ENCODE results near the gene DPYSL4.
"Not testable (repeated sequence)": the region's sequence is repeated elsewhere in the genome, so short reads cannot be mapped to it uniquely, and the experiment has no call there.

DPYSL4 gene

DNA sequence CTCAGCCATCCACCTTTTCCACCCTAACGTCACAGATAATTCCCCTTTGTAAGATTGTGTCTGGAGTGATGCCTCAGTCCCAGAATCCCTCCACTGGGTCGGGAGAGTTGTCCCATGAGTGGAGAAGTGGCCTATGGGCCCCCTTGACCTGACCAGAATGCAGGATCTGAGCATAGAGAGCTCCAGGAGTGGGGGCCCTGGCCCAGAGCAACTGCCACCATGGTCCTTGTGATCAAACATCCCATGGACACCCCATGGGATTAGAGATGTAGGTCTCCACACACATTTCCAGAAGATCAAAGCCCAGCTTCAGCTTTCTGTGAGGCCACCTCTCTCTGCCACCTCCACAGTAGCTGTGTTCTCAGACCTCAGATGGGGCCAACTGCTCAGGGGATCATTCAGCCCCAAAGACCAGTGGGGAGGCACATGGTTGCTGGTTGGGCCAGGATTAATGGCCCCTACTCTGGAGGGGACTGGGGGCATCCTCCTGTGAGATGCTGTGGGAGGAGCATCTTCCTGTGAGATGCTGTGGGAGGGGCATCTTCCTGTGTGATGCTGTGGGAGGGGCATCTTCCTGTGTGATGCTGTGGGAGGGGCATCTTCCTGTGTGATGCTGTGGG lies 28.5 kb upstream of the DPYSL4 start:
- WGBS (ENCODE audit: extremely low coverage, insufficient coverage, insufficient read length): no CpG with 5 or more reads among the region's 2 CpGs

DNA sequence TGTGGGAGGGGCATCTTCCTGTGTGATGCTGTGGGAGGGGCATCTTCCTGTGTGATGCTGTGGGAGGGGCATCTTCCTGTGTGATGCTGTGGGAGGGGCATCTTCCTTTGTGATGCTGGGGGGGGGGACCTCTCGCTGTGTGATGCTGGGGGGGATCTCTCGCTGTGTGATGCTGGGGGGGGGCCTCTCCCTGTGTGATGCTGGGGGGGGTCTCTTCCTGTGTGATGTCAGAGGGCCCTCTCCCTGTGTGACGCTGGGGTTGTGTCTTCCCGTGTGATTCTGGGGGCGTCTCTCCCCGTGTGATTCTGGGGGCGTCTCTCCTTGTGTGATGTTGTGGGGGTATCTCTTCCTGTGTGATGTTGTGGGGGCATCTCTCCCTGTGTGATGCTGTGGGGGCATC lies 27.9 kb upstream of the DPYSL4 start:
- H3K18ac ChIP-seq (ENCODE audit: low read length): no peak overlapping the region
- H3K4me3 ChIP-seq (ENCODE audit: low read depth, low read length): no peak overlapping the region
- H2BK12ac ChIP-seq (ENCODE audit: low read length): no peak overlapping the region
- no peak overlapping the region for H3K27ac ChIP-seq (ENCODE audit: low read depth, low read length)
- no peak overlapping the region for H2AFZ ChIP-seq (ENCODE audit: insufficient read depth, low read length, poor library complexity)
- H3K79me2 ChIP-seq (ENCODE audit: control insufficient read depth, insufficient read depth, low read length, poor library complexity): no peaks in the 10 kb centered on the region
- no peak overlapping the region for H3K4me2 ChIP-seq (ENCODE audit: low read length)
- H3K9me3 ChIP-seq (ENCODE audit: insufficient read depth, low read depth, low read length): peaks cover 11% of the 10 kb centered on the region
- no peaks in the 10 kb centered on the region for H3K36me3 ChIP-seq (ENCODE audit: control insufficient read depth in 1 of 2, insufficient read depth in 2 of 2, low read length in 2 of 2)
- no peak overlapping the region for H3K4ac ChIP-seq (ENCODE audit: low read depth, low read length)
- H4K12ac ChIP-seq (ENCODE audit: low read depth, low read length): no peak overlapping the region
- no CpG with 5 or more reads among the region's 7 CpGs for WGBS (ENCODE audit: extremely low coverage, insufficient coverage, insufficient read length)
- H2AK5ac ChIP-seq (ENCODE audit: low read length): no peak overlapping the region
- H3K4me1 ChIP-seq (ENCODE audit: control insufficient read depth in 1 of 2, insufficient read depth in 2 of 2, low read length in 2 of 2): no peaks in the 10 kb centered on the region
- H4K91ac ChIP-seq (ENCODE audit: low read depth, low read length): no peak overlapping the region
- H3K27me3 ChIP-seq (ENCODE audit: insufficient read depth, low read length): no peaks in the 10 kb centered on the region
- H3K79me1 ChIP-seq (ENCODE audit: low read length): no peaks in the 10 kb centered on the region
- no peak overlapping the region for H3K9ac ChIP-seq (ENCODE audit: low read length)
- no peak overlapping the region for H4K8ac ChIP-seq (ENCODE audit: low read depth, low read length)
- H3K23ac ChIP-seq (ENCODE audit: low read length): no peak overlapping the region
- DNase-seq: no peak
- no peak overlapping the region for H3K14ac ChIP-seq (ENCODE audit: low read length)
- no peak overlapping the region for H2BK120ac ChIP-seq (ENCODE audit: insufficient read depth, low read length, poor library complexity)
- H2BK5ac ChIP-seq (ENCODE audit: low read depth, low read length, poor library complexity): no peak overlapping the region

More for the DNA sequence above, 28.5 kb upstream of the DPYSL4 start:
- Histone ChIP-seq H3K14ac (ENCODE audit: low read length) (no peak overlapping the region), H3K27me3 (ENCODE audit: insufficient read depth, low read length) (no peaks in the 10 kb centered on the region), H2AK5ac (ENCODE audit: low read length) (no peak overlapping the region), H3K4me2 (ENCODE audit: low read length) (no peak overlapping the region), H3K79me2 (ENCODE audit: control insufficient read depth, insufficient read depth, low read length, poor library complexity) (no peaks in the 10 kb centered on the region), H3K9me3 (ENCODE audit: insufficient read depth, low read depth, low read length) (peaks cover 11% of the 10 kb centered on the region), H2AFZ (ENCODE audit: insufficient read depth, low read length, poor library complexity) (no peak overlapping the region), H3K36me3 (ENCODE audit: control insufficient read depth in 1 of 2, insufficient read depth in 2 of 2, low read length in 2 of 2) (no peaks in the 10 kb centered on the region), H4K8ac (ENCODE audit: low read depth, low read length) (no peak overlapping the region), H3K4ac (ENCODE audit: low read depth, low read length) (no peak overlapping the region), H4K12ac (ENCODE audit: low read depth, low read length) (no peak overlapping the region), H3K9ac (ENCODE audit: low read length) (no peak overlapping the region), H2BK5ac (ENCODE audit: low read depth, low read length, poor library complexity) (no peak overlapping the region), H3K23ac (ENCODE audit: low read length) (no peak overlapping the region), H3K4me1 (ENCODE audit: control insufficient read depth in 1 of 2, insufficient read depth in 2 of 2, low read length in 2 of 2) (no peaks in the 10 kb centered on the region), H3K79me1 (ENCODE audit: low read length) (no peaks in the 10 kb centered on the region), H3K27ac (ENCODE audit: low read depth, low read length) (no peak overlapping the region), H3K4me3 (ENCODE audit: low read depth, low read length) (no peak overlapping the region), H2BK12ac (ENCODE audit: low read length) (no peak overlapping the region), H4K91ac (ENCODE audit: low read depth, low read length) (no peak overlapping the region), H3K18ac (ENCODE audit: low read length) (no peak overlapping the region), H2BK120ac (ENCODE audit: insufficient read depth, low read length, poor library complexity) (no peak overlapping the region)
- no peak for DNase-seq

DNA sequence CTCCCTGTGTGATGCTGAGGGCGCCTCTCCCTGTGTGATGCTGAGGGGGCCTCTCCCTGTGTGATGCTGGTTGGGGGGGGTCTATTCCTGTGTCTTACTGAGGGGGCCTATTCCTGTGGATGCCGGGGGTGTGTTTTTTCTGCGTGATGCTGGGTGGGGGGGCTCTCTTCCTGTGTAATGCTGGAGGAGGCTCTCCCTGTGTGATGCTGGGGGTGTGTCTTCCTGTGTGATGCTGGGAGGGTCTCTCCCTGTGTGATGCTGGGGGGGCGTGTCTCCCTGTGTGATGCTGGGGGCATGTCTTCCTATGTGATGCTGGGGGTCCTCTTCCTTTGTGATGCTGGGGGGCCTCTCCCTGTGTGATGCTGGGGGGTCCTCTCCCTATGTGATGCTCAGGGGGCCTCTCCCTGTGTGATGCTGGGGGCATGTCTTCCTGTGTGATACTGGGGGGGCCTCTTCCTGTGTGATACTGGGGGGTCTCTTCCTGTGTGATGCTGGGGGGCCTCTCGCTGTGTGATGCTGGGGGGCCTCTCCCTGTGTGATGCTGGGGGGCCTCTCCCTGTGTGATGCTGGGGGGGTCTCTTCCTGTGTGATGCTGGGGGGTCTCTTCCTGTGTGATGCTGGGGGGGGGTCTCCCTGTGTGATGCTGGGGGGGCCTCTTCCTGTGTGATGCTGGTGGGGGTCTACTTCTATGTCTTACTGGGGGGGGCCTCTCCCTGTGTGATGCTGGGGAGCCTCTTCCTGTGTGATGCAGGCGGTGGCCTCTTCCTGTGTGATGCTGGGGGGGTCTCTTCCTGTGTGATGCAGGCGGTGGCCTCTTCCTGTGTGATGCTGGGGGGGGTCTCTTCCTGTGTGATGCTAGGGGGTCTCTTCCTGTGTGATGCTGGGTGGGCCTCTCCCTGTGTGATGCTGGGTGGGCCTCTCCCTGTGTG lies 27.2 kb upstream of the DPYSL4 start:
- not testable (repeated sequence) for H3K23ac ChIP-seq (ENCODE audit: low read length); H3K4ac ChIP-seq (ENCODE audit: low read depth, low read length); H3K18ac ChIP-seq (ENCODE audit: low read length); H3K36me3 ChIP-seq (ENCODE audit: control insufficient read depth in 1 of 2, insufficient read depth in 2 of 2, low read length in 2 of 2); H3K4me3 ChIP-seq (ENCODE audit: low read depth, low read length); H3K4me2 ChIP-seq (ENCODE audit: low read length); H3K79me1 ChIP-seq (ENCODE audit: low read length); DNase-seq; H4K12ac ChIP-seq (ENCODE audit: low read depth, low read length); H3K27ac ChIP-seq (ENCODE audit: low read depth, low read length); H2AFZ ChIP-seq (ENCODE audit: insufficient read depth, low read length, poor library complexity); H4K8ac ChIP-seq (ENCODE audit: low read depth, low read length); H3K27me3 ChIP-seq (ENCODE audit: insufficient read depth, low read length); H3K9ac ChIP-seq (ENCODE audit: low read length); H2BK12ac ChIP-seq (ENCODE audit: low read length); H2AK5ac ChIP-seq (ENCODE audit: low read length); H3K9me3 ChIP-seq (ENCODE audit: insufficient read depth, low read depth, low read length); H3K79me2 ChIP-seq (ENCODE audit: control insufficient read depth, insufficient read depth, low read length, poor library complexity); H2BK120ac ChIP-seq (ENCODE audit: insufficient read depth, low read length, poor library complexity); H2BK5ac ChIP-seq (ENCODE audit: low read depth, low read length, poor library complexity); H3K14ac ChIP-seq (ENCODE audit: low read length); H3K4me1 ChIP-seq (ENCODE audit: control insufficient read depth in 1 of 2, insufficient read depth in 2 of 2, low read length in 2 of 2); H4K91ac ChIP-seq (ENCODE audit: low read depth, low read length)
- no CpG with 5 or more reads among the region's 7 CpGs for WGBS (ENCODE audit: extremely low coverage, insufficient coverage, insufficient read length)

DNA sequence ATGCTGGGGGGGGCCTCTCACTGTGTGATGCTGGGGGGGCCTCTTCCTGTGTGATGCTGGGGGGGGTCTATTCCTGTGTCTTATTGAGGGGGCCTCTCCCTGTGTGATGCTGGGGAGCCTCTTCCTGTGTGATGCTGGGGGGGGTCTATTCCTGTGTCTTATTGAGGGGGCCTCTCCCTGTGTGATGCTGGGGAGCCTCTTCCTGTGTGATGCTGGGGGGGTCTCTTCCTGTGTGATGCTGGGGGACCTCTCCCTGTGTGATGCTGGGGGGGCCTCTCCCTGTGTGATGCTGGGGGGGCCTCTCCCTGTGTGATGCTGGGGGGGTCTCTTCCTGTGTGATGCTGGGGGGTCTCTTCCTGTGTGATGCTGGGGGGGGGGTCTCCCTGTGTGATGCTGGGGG lies 26.5 kb upstream of the DPYSL4 start:
- not testable (repeated sequence) for H2BK120ac ChIP-seq (ENCODE audit: insufficient read depth, low read length, poor library complexity); H2AK5ac ChIP-seq (ENCODE audit: low read length); H3K18ac ChIP-seq (ENCODE audit: low read length); H3K4ac ChIP-seq (ENCODE audit: low read depth, low read length); H3K27ac ChIP-seq (ENCODE audit: low read depth, low read length); H4K91ac ChIP-seq (ENCODE audit: low read depth, low read length); H2BK5ac ChIP-seq (ENCODE audit: low read depth, low read length, poor library complexity); DNase-seq; H3K9ac ChIP-seq (ENCODE audit: low read length); H3K36me3 ChIP-seq (ENCODE audit: control insufficient read depth in 1 of 2, insufficient read depth in 2 of 2, low read length in 2 of 2); H3K4me2 ChIP-seq (ENCODE audit: low read length); H2AFZ ChIP-seq (ENCODE audit: insufficient read depth, low read length, poor library complexity); H3K4me3 ChIP-seq (ENCODE audit: low read depth, low read length); H3K9me3 ChIP-seq (ENCODE audit: insufficient read depth, low read depth, low read length); H3K79me1 ChIP-seq (ENCODE audit: low read length); H3K4me1 ChIP-seq (ENCODE audit: control insufficient read depth in 1 of 2, insufficient read depth in 2 of 2, low read length in 2 of 2); H3K23ac ChIP-seq (ENCODE audit: low read length); H2BK12ac ChIP-seq (ENCODE audit: low read length); H4K12ac ChIP-seq (ENCODE audit: low read depth, low read length); H3K27me3 ChIP-seq (ENCODE audit: insufficient read depth, low read length); H3K79me2 ChIP-seq (ENCODE audit: control insufficient read depth, insufficient read depth, low read length, poor library complexity); H3K14ac ChIP-seq (ENCODE audit: low read length); H4K8ac ChIP-seq (ENCODE audit: low read depth, low read length)
